ENCODE data around the gene LARP1. TPM values are rescaled to one million over a fixed set of nuclear protein-coding genes. Genes with fewer than 3 reads are reported as not detected.
"Not testable (repeated sequence)": the region's sequence is repeated elsewhere in the genome, so short reads cannot be mapped to it uniquely, and the experiment has no call there.

The LARP1 gene
- total RNA-seq, 1 donor from 2014 or later: 151 TPM

GRCh38 chr5:154756868-154757813 lies 2.0 kb downstream of the LARP1 start:
- peak; percentile 4 for ATAC-seq (ENCODE audit: poor library complexity)
- intact Hi-C loops (cut with DNase I): loop anchor here (5.0 kb wide), 1 partner anchor 55 kb away; no protein-coding TSS in a partner anchor
- DNase-seq: peak; percentile 67

- DNase-seq (no peak), ATAC-seq (ENCODE audit: poor library complexity) (no peak)
- intact Hi-C loops (cut with DNase I): loop anchor here (5.0 kb wide), 1 partner anchor 54 kb away; no protein-coding TSS in a partner anchor
Measured at GRCh38 chr5:154757814-154758406, 2.7 kb downstream of the LARP1 start.

DNA sequence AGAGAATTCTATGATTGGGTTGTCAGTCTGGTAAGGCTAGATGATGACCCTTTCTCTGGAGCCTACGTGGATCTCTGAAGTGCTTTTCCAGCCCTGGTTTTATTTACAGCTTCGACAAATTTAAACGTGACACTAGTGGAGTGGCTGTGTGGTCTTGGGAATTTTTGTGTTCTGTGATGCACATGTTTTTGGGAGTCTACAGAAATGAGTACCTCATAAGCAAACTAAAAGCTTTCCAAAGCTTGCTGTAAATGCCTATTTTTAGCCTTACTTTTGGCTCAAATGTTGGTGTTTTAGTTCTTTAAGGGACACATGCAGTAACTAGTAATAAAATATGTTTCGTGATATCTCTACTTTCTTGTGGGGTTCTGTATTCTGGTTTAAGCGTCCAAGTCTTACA lies 3.3 kb downstream of the LARP1 start:
- DNase-seq (no peak), ATAC-seq (ENCODE audit: poor library complexity) (no peak)
- intact Hi-C loops (cut with DNase I): loop anchor here (5.0 kb wide), 1 partner anchor 54 kb away; no protein-coding TSS in a partner anchor

GRCh38 chr5:154758977-154759376 lies 3.8 kb downstream of the LARP1 start:
- no peak for DNase-seq
- intact Hi-C loops (cut with DNase I): loop anchor here (5.0 kb wide), 1 partner anchor 53 kb away; no protein-coding TSS in a partner anchor
- ATAC-seq (ENCODE audit: poor library complexity): no peak

GRCh38 chr5:154759868-154760267 lies 4.7 kb downstream of the LARP1 start:
- not testable (repeated sequence) for DNase-seq; ATAC-seq (ENCODE audit: poor library complexity)
- intact Hi-C loops (cut with DNase I): loop anchor here (5.0 kb wide), 1 partner anchor 52 kb away; no protein-coding TSS in a partner anchor

- no peak for DNase-seq
- intact Hi-C loops (cut with DNase I): no loop called here
- no peak for ATAC-seq (ENCODE audit: poor library complexity)
Measured at GRCh38 chr5:154761046-154761736, 6.0 kb downstream of the LARP1 start.

- intact Hi-C loops (cut with DNase I): no loop called here
- no peak for ATAC-seq (ENCODE audit: poor library complexity)
Measured at GRCh38 chr5:154762261-154762660, 7.1 kb downstream of the LARP1 start.

GRCh38 chr5:154762700-154763099 lies 7.5 kb downstream of the LARP1 start:
- DNase-seq (no peak), ATAC-seq (ENCODE audit: poor library complexity) (no peak)
- intact Hi-C loops (cut with DNase I): no loop called here

More at GRCh38 chr5:154762261-154762660, 7.1 kb downstream of the LARP1 start:
- no peak for DNase-seq

- intact Hi-C loops (cut with DNase I): no loop called here
- DNase-seq (no peak), ATAC-seq (ENCODE audit: poor library complexity) (no peak)
Measured at GRCh38 chr5:154764967-154765366, 9.8 kb downstream of the LARP1 start.

GRCh38 chr5:154765396-154765925 lies 10.3 kb downstream of the LARP1 start:
- no peak for DNase-seq
- intact Hi-C loops (cut with DNase I): no loop called here
- no peak for ATAC-seq (ENCODE audit: poor library complexity)

GRCh38 chr5:154766558-154767281 lies 11.5 kb downstream of the LARP1 start:
- intact Hi-C loops (cut with DNase I): no loop called here
- DNase-seq (no peak), ATAC-seq (ENCODE audit: poor library complexity) (no peak)

DNA sequence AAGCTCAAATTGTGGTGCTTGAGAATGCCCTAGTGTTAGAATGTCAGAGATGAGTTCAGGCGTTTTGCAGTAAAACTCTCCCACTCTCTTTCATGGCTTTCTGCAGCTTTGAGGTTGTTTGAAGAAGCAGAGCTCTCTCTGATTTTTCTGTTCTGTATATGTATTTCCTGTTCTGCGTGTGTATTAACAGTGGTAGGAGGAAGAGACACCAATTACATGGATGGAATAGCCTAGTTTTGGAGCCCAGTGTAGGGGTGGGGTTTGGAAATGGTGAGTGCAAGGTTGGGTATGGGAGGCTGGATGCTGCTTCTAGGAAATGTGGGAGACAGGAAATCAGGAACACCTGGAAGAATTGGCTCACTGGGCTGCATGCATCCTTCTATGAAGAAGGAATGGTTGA lies 12.4 kb downstream of the LARP1 start:
- intact Hi-C loops (cut with DNase I): no loop called here
- DNase-seq (no peak), ATAC-seq (ENCODE audit: poor library complexity) (no peak)

DNA sequence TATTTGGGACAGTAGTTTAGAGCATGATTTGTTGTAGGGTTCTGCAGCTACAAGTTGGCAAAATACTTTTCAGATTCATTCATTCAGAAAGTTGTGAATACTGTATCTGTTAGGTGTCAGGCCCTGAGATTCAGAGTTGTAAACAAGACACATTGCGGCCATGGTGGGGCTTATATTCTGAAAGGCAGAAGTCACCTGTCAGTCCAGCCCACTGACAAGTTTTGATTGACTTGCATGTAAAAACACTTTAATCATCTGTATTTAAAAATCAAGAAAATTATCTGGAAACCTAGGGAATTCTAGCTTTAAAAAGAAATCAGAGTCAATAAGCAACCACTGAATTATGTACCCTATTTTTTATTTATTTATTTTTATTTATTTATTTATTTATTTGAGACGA lies 13.0 kb downstream of the LARP1 start:
- intact Hi-C loops (cut with DNase I): no loop called here
- ATAC-seq (ENCODE audit: poor library complexity) (no peak), DNase-seq (no peak)

- DNase-seq (no peak), ATAC-seq (ENCODE audit: poor library complexity) (no peak)
- intact Hi-C loops (cut with DNase I): no loop called here
Measured at GRCh38 chr5:154770111-154770510, 14.9 kb downstream of the LARP1 start.

DNA sequence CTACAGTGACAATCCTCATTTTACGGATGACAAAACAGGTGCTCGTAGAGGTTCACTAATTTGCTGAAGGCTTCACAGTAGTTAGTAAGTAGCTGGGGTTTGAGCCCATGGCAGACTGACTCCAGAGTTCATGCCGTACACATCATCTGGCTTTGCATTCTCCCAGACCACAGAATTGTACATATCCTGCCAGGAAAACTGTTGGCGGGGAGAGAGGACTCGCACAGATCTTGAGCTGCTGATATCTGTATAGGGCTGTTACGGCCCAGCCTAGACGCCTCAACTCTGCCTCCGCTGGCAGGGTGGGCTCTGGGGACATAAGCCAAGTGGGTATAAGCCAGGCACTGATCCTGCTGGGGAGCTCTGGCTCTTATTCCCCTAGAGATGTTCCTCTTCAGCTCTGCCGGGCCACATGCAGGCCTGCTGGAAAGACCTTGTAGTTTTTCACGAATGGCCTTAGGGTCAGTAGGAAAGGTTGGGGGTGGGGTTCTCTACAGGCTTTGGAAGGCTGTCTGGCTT lies 16.3 kb downstream of the LARP1 start:
- ATAC-seq (ENCODE audit: poor library complexity): peak; percentile 58
- intact Hi-C loops (cut with DNase I): no loop called here
- no peak for DNase-seq

- intact Hi-C loops (cut with DNase I): no loop called here
- DNase-seq: no peak
- no peak for ATAC-seq (ENCODE audit: poor library complexity)
Measured at GRCh38 chr5:154773326-154773725, 18.1 kb downstream of the LARP1 start.

DNA sequence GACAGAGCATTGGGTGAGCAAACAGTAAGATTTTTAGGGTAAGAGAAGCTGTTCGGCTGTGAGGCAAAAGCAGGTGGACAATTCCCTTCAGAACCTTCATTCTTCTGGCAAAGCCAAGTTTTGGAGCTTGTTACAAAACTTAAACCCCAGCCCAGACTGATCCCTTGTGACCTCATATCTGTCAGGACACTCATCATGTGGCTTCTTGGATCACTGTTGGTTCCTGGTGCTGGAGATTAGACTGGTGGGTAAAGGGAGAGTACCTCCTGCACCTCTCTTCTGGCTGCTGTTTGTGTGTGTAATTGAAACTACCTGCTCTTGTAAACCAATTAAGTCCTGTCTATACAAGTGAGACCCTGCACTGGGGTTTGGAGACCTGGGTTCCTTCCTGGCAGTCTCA lies 21.0 kb downstream of the LARP1 start:
- intact Hi-C loops (cut with DNase I): no loop called here
- ATAC-seq (ENCODE audit: poor library complexity) (peak; percentile 58), DNase-seq (no peak)

DNA sequence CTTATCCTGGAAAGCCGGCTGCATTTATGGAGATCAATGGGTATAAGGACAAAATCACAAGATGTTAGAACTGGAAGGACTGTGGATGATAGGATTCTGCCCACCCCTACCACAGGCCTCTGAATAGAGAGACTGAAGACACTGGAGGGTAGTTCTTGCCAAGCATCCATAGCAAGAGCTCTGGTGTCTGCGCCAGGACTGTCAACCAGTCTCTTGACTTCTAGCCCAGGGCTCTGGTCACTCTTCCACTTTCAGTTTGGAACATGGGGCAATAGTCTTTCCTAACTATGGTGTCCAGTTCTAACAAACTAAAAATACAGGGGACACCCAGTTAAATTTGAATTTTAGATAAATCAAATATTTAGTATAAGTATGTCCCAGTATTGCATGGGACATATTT lies 23.4 kb downstream of the LARP1 start:
- ATAC-seq (ENCODE audit: poor library complexity): peak; percentile 48
- intact Hi-C loops (cut with DNase I): no loop called here

More for the DNA sequence above, 23.4 kb downstream of the LARP1 start:
- no peak for DNase-seq
